ENCODE measurements around the gene C6orf89.

C6orf89 gene

DNA sequence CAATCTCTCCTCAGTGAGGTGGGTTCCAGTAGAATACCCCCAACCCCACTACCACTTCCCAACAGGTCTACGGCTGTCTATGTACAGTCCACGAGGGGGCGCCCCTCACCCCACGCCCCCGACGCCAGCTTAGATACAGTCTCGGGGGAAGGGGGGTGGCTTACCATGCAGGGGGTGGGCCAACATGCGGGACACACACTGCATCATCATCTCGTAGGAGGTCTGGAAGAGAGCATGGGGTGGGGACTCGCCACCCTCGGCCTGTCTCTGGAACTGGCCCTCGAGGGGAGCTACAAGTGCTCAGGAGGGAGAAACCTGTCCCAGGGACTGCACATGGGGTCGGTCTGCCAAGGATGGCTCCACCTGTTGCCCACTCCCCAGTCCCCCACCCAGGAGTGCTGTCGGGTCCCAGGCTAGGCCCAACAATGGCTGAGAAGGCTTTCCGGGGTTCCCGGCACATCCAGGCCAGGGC lies 91.8 kb downstream of the C6orf89 start:
- H3K27me3 ChIP-seq (ENCODE audit: control insufficient read depth in 1 of 2, insufficient read depth in 2 of 2, low read length in 2 of 2) = no peaks in the 10 kb centered on the region
- H3K4me3 ChIP-seq (ENCODE audit: low read length in 2 of 2) = no peak overlapping the region
- no peak overlapping the region for H3K27ac ChIP-seq (ENCODE audit: low read length)
- no peaks in the 10 kb centered on the region for H3K9me3 ChIP-seq (ENCODE audit: control insufficient read depth in 2 of 2, low read length in 2 of 2)
- no peak overlapping the region for H3K9ac ChIP-seq (ENCODE audit: low read length in 2 of 2)
- H3K4me1 ChIP-seq (ENCODE audit: control insufficient read depth, insufficient read depth, low read length) = peaks cover 30% of the 10 kb centered on the region
- H3K36me3 ChIP-seq (ENCODE audit: control insufficient read depth in 2 of 2, insufficient read depth in 2 of 2, low read length in 2 of 2) = peaks cover 54% of the 10 kb centered on the region in 2 donors

All from stomach smooth muscle (tissue), 2 donors.